Posterior cingulate gyrus (tissue), 11 donors: ENCODE measurements around the gene LCE3D.
"Not testable (repeated sequence)": the region's sequence is repeated elsewhere in the genome, so short reads cannot be mapped to it uniquely, and the experiment has no call there.

Experiments
- DNase-seq, 10 donors: peaks; one replicate each; pipeline versions ENCODE4 v3.0.0 to v3.0.0-alpha.2; 2020 to 2021; ENCODE audit warnings: mixed read lengths in 3 of 10
- intact Hi-C: fragments of 100-400 bp; cut with DNase I; formaldehyde crosslinking; loops from one replicate; pipeline ENCODE4 v1.15.1; 2023

The LCE3D gene, protein sequence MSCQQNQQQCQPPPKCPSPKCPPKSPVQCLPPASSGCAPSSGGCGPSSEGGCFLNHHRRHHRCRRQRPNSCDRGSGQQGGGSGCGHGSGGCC

GRCh38 chr1:152580433-152580832 lies at the start of gene LCE3D:
TSS of gene LCE3D (minus strand) at chr1:152580516. CDS start at chr1:152579936, 580 bp downstream.
- peak in 1 of 10 donors; percentile 24 for DNase-seq
- intact Hi-C loops = no loop called here

- no peak for DNase-seq
- intact Hi-C loops = no loop called here
Observed at GRCh38 chr1:152626744-152627143, 46.4 kb upstream of the LCE3D start.

DNA sequence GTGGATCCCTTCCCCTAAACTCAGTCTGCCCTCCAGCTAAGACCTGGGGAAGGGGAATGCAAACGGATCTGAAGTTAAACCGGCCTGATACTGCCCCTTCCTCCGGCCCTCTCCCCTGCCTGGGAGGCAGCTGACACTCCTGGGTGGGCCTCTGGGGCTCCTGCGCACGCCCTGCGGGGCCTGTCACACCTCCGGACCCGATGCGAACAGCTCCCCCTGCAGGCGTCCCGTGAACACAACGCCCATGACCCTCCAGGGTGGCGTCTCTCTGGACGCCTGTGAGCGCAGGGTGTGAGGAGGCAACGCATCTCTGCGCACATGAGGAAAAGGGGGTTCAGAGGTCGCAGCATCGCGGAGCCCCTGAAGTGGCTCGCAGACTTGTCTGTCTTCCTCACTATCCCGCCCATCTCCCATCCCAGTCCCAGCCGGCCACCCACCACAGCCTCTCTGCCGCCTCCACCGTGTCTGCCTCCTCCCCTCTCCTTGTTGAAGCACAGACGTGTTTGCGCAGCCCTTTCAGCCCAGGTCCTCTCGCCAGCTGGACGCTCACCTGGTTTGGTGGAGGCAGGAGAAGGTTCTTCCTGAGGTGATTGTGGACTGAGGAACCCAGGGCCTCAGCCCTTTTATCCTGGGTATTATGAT lies 43.0 kb upstream of the LCE3D start:
- intact Hi-C loops = no loop called here
- DNase-seq = peak in 1 of 10 donors; percentile 71

GRCh38 chr1:152622803-152623202 lies 42.5 kb upstream of the LCE3D start, which contains the start of gene LCE3A:
TSS of gene LCE3A (minus strand) at chr1:152623103. CDS start at chr1:152623103, 0 bp downstream.
- DNase-seq = peak in 2 of 10 donors; percentile 63 to 69
- intact Hi-C loops = no loop called here

DNA sequence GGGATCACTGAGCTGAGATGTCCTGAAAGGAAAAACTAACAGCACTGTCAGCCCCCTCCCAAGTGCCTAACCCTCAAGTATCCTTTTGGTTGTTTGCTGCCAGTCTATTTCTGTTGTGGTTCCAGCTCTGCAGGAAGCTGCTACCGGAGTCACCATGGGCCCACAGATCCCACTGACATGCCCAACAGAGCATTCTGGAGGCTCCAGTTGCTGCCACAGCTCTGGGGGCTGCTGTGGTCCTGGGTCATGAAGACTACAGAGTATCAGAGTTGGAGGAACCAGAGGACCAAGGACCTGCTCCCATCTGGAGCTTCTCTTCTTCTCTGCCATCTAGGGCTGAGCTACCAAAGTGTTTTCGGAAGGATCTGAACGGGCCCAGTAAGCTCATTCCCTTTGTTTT lies 41.7 kb upstream of the LCE3D start:
- DNase-seq = no peak
- intact Hi-C loops = no loop called here

DNA sequence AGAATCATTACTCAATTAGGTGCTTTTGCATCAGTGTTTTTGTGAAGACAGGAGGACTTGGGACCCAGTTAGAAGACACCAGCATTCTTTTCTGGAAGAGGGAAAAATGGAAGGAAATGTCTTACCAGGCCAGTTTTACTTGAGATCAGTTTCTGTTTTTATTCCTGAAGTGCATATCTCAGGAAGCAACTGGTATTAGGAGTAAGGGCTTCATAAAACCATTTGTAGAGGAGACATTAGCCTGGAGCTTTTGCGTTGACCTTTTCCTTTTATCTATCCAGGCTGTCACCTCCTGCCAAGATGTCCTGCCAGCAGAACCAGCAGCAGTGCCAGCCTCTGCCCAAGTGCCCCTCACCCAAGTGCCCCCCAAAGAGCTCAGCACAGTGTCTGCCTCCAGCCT lies 33.2 kb upstream of the LCE3D start, which contains the start of gene LCE3B:
LCE3B (plus strand) TSS at position 301 of the 400 bp plus-strand sequence; CDS start at position 301, 0 bp downstream.
- intact Hi-C loops = no loop called here
- no peak for DNase-seq

- intact Hi-C loops = no loop called here
- no peak for DNase-seq
Observed at GRCh38 chr1:152599934-152600333, 19.6 kb upstream of the LCE3D start, which contains the start of gene LCE3C. TSS of gene LCE3C (plus strand) at chr1:152600234. CDS start at chr1:152600732, 498 bp downstream.

- DNase-seq = no peak
- intact Hi-C loops = no loop called here
Observed at GRCh38 chr1:152596986-152597385, 16.7 kb upstream of the LCE3D start.

DNA sequence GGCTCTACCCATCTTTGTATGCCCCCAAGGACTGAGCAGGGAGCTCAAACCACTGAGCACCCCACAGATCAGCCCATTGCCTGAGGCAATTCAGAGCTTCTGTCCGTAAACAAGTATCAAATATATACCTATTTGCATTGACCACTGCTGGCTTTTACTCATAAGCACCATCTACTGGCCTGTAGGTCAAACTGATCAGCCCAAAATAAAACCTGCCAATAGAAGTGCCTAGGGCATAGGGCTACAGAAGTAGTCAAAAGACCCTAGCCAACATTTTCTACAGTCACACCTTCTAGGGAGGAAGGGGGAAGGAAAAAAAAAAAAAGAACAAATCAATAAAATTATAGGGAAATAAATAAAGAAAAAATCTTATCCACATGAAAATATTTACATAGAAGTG lies 5.3 kb upstream of the LCE3D start:
- DNase-seq = no peak
- intact Hi-C loops = no loop called here

DNA sequence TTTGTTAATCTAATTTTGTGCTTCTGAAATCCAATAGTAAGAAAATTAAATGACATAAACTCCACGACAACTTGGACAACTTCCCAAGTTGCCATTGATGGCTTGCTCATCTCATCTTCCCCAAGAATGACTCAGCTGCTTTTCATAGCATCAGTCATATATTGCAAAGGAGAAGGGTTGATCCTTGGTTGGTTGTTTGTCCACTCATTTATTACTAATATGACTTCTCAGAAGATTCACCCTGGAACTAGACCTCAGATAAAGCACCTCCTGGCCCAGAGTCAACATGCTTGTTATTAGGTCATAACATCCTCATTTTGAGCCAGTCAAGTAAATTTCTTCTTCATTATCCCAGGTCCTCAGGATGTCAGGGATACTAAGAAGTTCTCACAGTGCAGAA lies 2.3 kb upstream of the LCE3D start:
- intact Hi-C loops = loop anchor here (2.0 kb wide), 1 partner anchor 32 kb away; no protein-coding TSS in a partner anchor
- DNase-seq = no peak

GRCh38 chr1:152579526-152579925 lies 790 bp downstream of the LCE3D start:
- intact Hi-C loops = not testable (repeated sequence)
- peak in 1 of 10 donors; percentile 59 for DNase-seq

GRCh38 chr1:152577168-152577567 lies 3.1 kb downstream of the LCE3D start:
- intact Hi-C loops = no loop called here

DNA sequence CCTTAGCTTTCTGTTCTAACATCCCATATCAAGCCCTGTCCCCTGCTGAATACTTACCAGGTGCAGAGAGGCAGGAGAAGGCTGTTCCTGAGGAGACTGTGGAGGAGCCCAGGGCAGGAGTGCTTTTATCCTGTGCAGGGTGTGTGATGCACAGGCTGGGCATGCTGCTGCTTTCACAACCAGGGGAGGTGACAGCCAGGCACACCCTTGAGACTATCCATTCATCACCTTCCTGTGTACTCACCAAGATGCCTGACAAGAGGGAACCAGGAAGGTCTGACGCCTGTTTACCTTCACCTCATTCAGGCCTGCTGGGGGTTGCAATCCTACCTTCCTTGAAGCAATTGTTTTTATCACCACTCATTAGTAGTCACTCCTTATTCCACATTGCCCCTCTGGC lies 13.6 kb downstream of the LCE3D start, which contains the start of gene LCE3E:
LCE3E (minus strand) TSS at position 100 of the 400 bp plus-strand sequence. CDS start 572 bp downstream, outside the sequence.
- no peak for DNase-seq
- intact Hi-C loops = no loop called here

More at GRCh38 chr1:152577168-152577567, 3.1 kb downstream of the LCE3D start:
- no peak for DNase-seq

GRCh38 chr1:152565535-152566215 lies 14.6 kb downstream of the LCE3D start:
- DNase-seq = no peak
- intact Hi-C loops = no loop called here

- intact Hi-C loops = no loop called here
- no peak for DNase-seq
Observed at GRCh38 chr1:152565115-152565514, 15.2 kb downstream of the LCE3D start.

DNA sequence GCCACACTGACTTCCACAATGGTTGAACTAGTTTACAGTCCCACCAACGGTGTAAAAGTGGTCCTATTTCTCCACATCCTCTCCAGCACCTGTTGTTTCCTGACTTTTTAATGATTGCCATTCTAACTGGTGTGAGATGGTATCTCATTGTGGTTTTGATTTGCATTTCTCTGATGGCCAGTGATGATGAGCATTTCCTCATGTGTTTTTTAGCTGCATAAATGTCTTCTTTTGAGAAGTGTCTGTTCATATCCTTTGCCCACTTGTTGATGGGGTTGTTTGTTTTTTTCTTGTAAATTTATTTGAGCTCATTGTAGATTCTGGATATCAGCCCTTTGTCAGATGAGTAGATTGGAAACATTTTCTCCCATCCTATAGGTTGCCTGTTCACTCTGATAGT lies 32.0 kb downstream of the LCE3D start:
- intact Hi-C loops, DNase-seq: not testable (repeated sequence)

GRCh38 chr1:152546704-152547103 lies 33.6 kb downstream of the LCE3D start:
- DNase-seq = no peak
- intact Hi-C loops = no loop called here

- DNase-seq = no peak
Observed at GRCh38 chr1:152543820-152544219, 36.5 kb downstream of the LCE3D start.

GRCh38 chr1:152539901-152540300 lies 40.4 kb downstream of the LCE3D start:
- intact Hi-C loops = no loop called here
- DNase-seq = no peak

More at GRCh38 chr1:152543820-152544219, 36.5 kb downstream of the LCE3D start:
- intact Hi-C loops = no loop called here

DNA sequence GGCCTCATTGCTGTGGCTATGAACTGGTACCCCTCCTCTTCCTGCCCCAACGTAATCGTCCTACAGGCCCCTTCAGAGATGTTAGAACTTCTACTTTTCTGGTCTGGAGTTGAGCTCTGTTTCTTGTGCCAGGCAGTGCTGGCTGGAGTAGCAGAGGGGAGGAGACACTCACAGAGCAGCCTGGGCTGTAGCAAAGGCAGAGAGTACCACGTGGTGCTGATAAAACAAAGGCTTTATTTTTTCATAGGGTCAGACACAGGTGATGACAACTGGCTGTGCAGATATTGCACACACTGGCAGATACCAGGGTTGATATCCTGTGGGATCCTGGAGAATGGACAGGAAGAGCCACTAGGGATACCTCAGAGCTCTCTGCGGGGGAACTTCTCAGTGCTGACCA lies 42.8 kb downstream of the LCE3D start:
- intact Hi-C loops = no loop called here
- DNase-seq = no peak

DNA sequence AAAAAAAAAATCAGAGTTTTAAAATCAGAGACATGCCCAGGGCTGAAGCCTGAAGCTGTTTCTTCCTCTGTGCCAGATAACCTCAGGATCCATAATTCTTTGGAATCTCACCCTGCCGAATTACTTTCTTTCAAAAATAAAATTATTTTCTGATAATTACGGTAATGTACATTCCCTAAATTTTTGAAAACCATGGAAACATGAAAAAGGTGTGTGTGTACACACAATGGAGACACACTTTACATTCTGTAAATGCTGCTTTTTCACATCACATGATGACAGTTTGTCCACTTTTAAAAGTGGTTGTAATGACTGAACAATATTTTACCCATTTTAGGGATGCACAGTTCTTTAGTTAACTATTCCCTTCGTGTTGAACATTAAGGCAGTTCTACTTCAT lies 44.5 kb downstream of the LCE3D start:
- intact Hi-C loops = no loop called here
- no peak for DNase-seq
